ENCODE data around the gene AK1.

GRCh38 chr9:127858041-127858512 lies 19.4 kb downstream of the AK1 start:
- TF ChIP-seq CTCF (IDR thresholded peaks at IDR 0.05) (peak in 1 of 6 experiments; percentile 12), POLR2A (IDR thresholded peaks at IDR 0.05) (no peak)

Data from adrenal gland (tissue), 5 donors.